Left ventricle myocardium inferior (tissue), 1 donor: ENCODE data around the gene PITPNC1. TPM values are rescaled to one million over a fixed set of nuclear protein-coding genes. Genes with fewer than 3 reads are reported as not detected.

Experiments
- DNase-seq: peaks from one replicate; pipeline ENCODE4 v3.0.0-alpha.2; 2020
- H3K27ac ChIP-seq: fragments of 200-600 bp; replicated peaks from 2 replicates; pipeline ENCODE4 v1.8.0; 2021
- H3K27me3 ChIP-seq: fragments of 200-600 bp; 2 replicates; pipeline ENCODE4 v1.8.0; 2021; ENCODE audit warnings: low read depth
- H3K36me3 ChIP-seq: fragments of 200-600 bp; 2 replicates; pipeline ENCODE4 v1.8.0; 2021
- H3K4me1 ChIP-seq: fragments of 200-600 bp; 2 replicates; pipeline ENCODE4 v1.8.0; 2021
- H3K4me3 ChIP-seq: fragments of 200-600 bp; 2 replicates; pipeline ENCODE4 v1.8.0; 2021; ENCODE audit warnings: mild to moderate bottlenecking, moderate library complexity
- H3K9me3 ChIP-seq: fragments of 200-600 bp; replicated peaks from 2 replicates; pipeline ENCODE4 v1.8.0; 2021
- intact Hi-C: fragments of 100-400 bp; cut with micrococcal nuclease; formaldehyde crosslinking; loops from one replicate; pipeline ENCODE4 v1.11.0; 2022
- total RNA-seq: library from RNA; stranded (reverse); fragmentation: NEBNext Ultra II Directional; extraction: Animal tissue kit (Norgen Biotek cat#: 25700); gene quantifications from one replicate; pipeline ENCODE4 v1.2.1, GENCODE V29; 2021
- TF ChIP-seq, protein P1 (sequence below): fragments of 200-600 bp; IDR thresholded peaks from 2 replicates; pipeline ENCODE4 v1.8.0; 2021; ENCODE audit warnings: antibody characterized with exemption, mild to moderate bottlenecking, borderline replicate concordance
- donor health status: DM: no; HTN: yes; CAD: no; lungs with severe emphysema.

PITPNC1 gene
- total RNA-seq, 1 donor from 2014 or later, result 8.1 TPM

DNA sequence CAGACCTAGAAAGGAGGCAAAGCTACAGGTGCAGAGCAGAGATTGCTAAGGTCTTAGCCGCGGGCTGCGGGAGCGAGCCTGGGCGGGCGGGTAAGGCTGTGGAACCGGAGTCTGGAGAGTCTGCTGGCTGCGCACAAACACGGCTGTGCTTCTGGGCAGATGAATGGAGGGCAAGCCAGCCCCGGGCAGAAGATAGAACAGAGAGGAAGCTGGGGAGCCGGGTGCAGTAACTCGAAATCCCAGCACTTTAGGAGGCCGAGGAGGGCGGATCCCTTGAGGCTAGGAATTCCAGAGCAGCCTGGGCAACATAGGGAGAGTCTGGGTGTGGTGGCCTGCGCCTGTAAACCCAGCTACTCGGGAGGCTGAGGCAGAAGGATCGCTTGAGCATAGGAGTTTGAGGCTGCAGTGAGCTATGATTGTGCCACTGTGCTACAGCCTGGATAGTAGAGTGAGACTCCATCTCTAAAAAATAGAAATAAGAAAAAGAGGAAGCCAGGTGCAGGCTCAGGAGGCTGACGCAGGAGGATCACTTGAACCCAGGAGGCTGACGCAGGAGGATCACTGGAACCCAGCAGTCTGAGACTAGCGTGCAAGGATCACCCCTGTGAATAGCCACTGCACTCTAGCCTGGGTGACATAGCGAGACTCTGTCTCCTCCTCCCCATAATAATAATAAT, 56.3 kb downstream of the PITPNC1 start:
- H3K27me3 ChIP-seq, result no peaks in the 10 kb centered on the region
- TF ChIP-seq, protein P1, sequence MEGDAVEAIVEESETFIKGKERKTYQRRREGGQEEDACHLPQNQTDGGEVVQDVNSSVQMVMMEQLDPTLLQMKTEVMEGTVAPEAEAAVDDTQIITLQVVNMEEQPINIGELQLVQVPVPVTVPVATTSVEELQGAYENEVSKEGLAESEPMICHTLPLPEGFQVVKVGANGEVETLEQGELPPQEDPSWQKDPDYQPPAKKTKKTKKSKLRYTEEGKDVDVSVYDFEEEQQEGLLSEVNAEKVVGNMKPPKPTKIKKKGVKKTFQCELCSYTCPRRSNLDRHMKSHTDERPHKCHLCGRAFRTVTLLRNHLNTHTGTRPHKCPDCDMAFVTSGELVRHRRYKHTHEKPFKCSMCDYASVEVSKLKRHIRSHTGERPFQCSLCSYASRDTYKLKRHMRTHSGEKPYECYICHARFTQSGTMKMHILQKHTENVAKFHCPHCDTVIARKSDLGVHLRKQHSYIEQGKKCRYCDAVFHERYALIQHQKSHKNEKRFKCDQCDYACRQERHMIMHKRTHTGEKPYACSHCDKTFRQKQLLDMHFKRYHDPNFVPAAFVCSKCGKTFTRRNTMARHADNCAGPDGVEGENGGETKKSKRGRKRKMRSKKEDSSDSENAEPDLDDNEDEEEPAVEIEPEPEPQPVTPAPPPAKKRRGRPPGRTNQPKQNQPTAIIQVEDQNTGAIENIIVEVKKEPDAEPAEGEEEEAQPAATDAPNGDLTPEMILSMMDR, result no peak
- intact Hi-C loops, result no loop called here
- no peaks in the 10 kb centered on the region for H3K36me3 ChIP-seq
- peaks cover 67% of the 10 kb centered on the region for H3K4me1 ChIP-seq
- no peaks in the 10 kb centered on the region for H3K9me3 ChIP-seq
- DNase-seq, result no peak
- H3K4me3 ChIP-seq, result no peak overlapping the region
- peak overlapping the region; percentile 82 for H3K27ac ChIP-seq

DNA sequence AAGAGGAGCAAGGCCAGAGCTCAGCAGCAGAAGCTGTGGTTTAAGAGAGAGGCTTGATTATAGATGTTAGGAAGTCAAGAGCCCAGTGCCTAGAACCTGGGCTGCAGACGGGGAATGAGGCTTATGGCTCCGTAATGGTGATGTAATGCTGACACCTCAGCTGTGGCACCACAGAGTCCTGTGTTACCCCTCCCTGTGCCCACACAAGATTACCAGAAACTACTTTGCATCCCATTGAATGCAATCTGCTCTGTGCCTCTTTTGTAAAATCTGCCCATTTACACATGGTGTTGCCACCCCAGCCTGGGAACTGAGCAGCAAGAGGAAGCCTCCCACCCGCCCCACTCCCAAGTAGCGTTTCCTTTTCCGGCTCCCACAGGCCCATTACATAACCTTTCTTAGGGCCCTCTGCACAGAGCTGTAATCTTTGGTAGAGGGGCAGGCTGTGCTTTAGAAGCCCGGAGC, 57.0 kb downstream of the PITPNC1 start:
- no peaks in the 10 kb centered on the region for H3K36me3 ChIP-seq
- H3K27me3 ChIP-seq, result no peaks in the 10 kb centered on the region
- intact Hi-C loops, result no loop called here
- H3K4me1 ChIP-seq, result peaks cover 74% of the 10 kb centered on the region
- TF ChIP-seq, protein P1, result no peak
- peak; percentile 54 for DNase-seq
- peak overlapping the region; percentile 82 for H3K27ac ChIP-seq
- no peak overlapping the region for H3K4me3 ChIP-seq
- H3K9me3 ChIP-seq, result no peaks in the 10 kb centered on the region

DNA sequence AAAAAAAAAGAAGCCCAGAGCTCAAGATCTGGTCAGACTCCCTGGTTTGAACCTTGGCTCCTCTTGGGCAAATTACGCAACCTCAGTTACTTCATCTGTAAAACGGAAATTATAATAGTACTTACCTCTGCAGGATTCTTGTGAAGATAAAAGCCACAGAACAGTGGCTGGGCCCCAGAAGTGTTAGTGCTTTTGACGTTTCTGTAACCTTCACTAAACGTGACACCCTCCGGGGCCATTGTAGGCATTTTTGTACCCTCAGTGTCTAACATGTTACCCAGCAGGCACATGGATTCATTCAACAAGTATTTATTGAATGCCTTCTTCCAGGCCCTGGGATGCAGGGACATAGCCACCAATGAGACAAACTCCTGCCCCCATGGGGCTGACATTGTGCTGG, 58.0 kb downstream of the PITPNC1 start:
- no peak overlapping the region for H3K4me3 ChIP-seq
- no peaks in the 10 kb centered on the region for H3K36me3 ChIP-seq
- H3K4me1 ChIP-seq, result peaks cover 85% of the 10 kb centered on the region
- DNase-seq, result no peak
- intact Hi-C loops, result no loop called here
- no peaks in the 10 kb centered on the region for H3K9me3 ChIP-seq
- TF ChIP-seq, protein P1, result no peak
- no peaks in the 10 kb centered on the region for H3K27me3 ChIP-seq
- peak overlapping the region; percentile 82 for H3K27ac ChIP-seq

DNA sequence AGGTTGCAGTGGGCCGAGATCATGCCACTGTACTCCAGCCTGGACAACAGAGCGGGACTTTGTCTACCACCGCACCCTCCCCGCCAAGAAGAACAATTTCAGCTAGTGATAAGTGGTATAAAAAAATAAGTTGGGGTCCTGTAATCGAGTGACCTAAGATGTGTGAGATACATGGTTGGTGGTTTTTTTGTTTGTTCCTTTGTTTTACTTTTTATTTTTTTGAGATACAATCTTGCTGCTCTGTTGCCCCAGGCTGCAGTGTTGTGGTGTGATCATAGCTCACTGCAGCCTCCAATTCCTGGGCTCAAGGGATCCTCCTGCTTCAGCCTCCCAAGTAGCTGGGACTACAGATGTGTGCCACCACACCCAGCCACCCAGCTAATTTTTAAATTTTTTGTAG, 58.7 kb downstream of the PITPNC1 start:
- H3K27me3 ChIP-seq, result no peaks in the 10 kb centered on the region
- DNase-seq, result no peak
- no peak overlapping the region for H3K4me3 ChIP-seq
- no peaks in the 10 kb centered on the region for H3K9me3 ChIP-seq
- peak overlapping the region; percentile 82 for H3K27ac ChIP-seq
- intact Hi-C loops, result no loop called here
- TF ChIP-seq, protein P1, result no peak
- no peaks in the 10 kb centered on the region for H3K36me3 ChIP-seq
- peaks cover 91% of the 10 kb centered on the region for H3K4me1 ChIP-seq

DNA sequence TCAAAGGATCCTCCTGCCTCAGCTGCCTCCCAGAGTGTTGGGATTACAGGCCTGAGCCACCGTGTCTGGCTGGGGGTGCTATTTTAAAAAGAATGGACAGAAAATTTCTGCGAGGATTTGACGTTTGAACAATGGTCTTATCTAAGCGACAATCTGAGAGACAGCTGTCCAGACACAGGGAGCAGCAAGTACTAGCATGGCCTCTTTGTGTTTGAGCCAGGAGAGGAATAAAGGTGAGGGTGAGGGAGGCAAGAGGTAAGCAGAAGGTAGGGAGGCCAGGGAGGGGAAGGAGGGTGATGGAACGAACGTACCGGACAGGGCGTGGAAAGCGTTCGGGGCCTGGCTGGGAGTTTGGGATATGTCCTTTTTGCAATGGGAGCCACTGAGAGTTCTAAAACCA, 59.2 kb downstream of the PITPNC1 start:
- no peaks in the 10 kb centered on the region for H3K9me3 ChIP-seq
- no peak overlapping the region for H3K4me3 ChIP-seq
- TF ChIP-seq, protein P1, result no peak
- no peaks in the 10 kb centered on the region for H3K27me3 ChIP-seq
- no peaks in the 10 kb centered on the region for H3K36me3 ChIP-seq
- H3K27ac ChIP-seq, result peak overlapping the region; percentile 82
- peaks cover 91% of the 10 kb centered on the region for H3K4me1 ChIP-seq
- no peak for DNase-seq
- intact Hi-C loops, result no loop called here
